K562 (cell line): Measurements from ENCODE around the gene ACTL10. TPM values are rescaled to one million over a fixed set of nuclear protein-coding genes. Genes with fewer than 3 reads are reported as not detected.

Source experiments
- CGGBP1 ChIP-seq: fragments of 250-450 bp; sonication (Bioruptor Pico); IDR thresholded peaks from 2 replicates; pipeline ENCODE4 v1.9.0; 2021; ENCODE audit warnings: mild to moderate bottlenecking
- E2F3 ChIP-seq: fragments of 250-450 bp; sonication (Bioruptor Pico); IDR thresholded peaks from 2 replicates; pipeline ENCODE4 v1.4.0; 2020; ENCODE audit warnings: mild to moderate bottlenecking
- GABPB1 ChIP-seq: sonication (generic); formaldehyde crosslinking; IDR thresholded peaks from 2 replicates; pipeline ENCODE4 v1.8.0; 2022; ENCODE audit warnings: mild to moderate bottlenecking, missing genetic modification reagents
- HNRNPL ChIP-seq: fragments of 200-400 bp; formaldehyde crosslinking; IDR thresholded peaks from 2 replicates; pipeline ENCODE4 v1.6.1; 2017; ENCODE audit warnings: low read depth, mild to moderate bottlenecking, low read length
- MAFK ChIP-seq: IDR thresholded peaks from 2 replicates; pipeline ENCODE4 v1.6.1; 2011; ENCODE audit warnings: low read length, improper control_type of control experiment
- MED1 ChIP-seq: sonication (generic); formaldehyde crosslinking; IDR thresholded peaks from 2 replicates; pipeline ENCODE4 v1.8.1; 2023; ENCODE audit warnings: missing genetic modification reagents, borderline replicate concordance
- MEF2D ChIP-seq: conservative IDR thresholded peaks from 2 replicates; pipeline ENCODE4 v1.6.1; 2016; ENCODE audit warnings: low read depth, missing genetic modification characterization, missing compliant biosample characterization
- OTX1 ChIP-seq: fragments of 450-650 bp; formaldehyde crosslinking; IDR thresholded peaks from 2 replicates; pipeline ENCODE4 v1.4.0; 2022; ENCODE audit warnings: mild to moderate bottlenecking
- POLR2A ChIP-seq: fragments of 450-650 bp; conservative IDR thresholded peaks from 2 replicates; pipeline ENCODE4 v1.6.1; 2016
- POLR3A ChIP-seq: IDR thresholded peaks from 2 replicates; pipeline ENCODE4 v1.6.1; 2011; ENCODE audit warnings: borderline replicate concordance, mild to moderate bottlenecking, moderate library complexity; ENCODE audit not compliant: insufficient read length, insufficient read depth; ENCODE audit errors: extremely low read depth
- POLR3G ChIP-seq: IDR thresholded peaks from 2 replicates; pipeline ENCODE4 v1.6.1; 2011; ENCODE audit not compliant: insufficient read length, insufficient replicate concordance; ENCODE audit errors: extremely low read depth
- SAP30 ChIP-seq: fragments of 200-600 bp; sonication (generic); IDR thresholded peaks from 2 replicates; pipeline ENCODE4 v1.6.1; 2012; ENCODE audit warnings: borderline replicate concordance, low read depth, mild to moderate bottlenecking, moderate library complexity, low read length, control low read depth, inconsistent platforms; ENCODE audit not compliant: insufficient read depth, poor library complexity, severe bottlenecking
- SMAD3 ChIP-seq: fragments of 450-650 bp; formaldehyde crosslinking; conservative IDR thresholded peaks from 2 replicates; pipeline ENCODE4 v1.4.0; 2020; ENCODE audit warnings: mild to moderate bottlenecking
- SMARCA4 ChIP-seq: fragments of 450-650 bp; IDR thresholded peaks from 2 replicates; pipeline ENCODE4 v1.6.1; 2016
- STAT5B ChIP-seq: fragments of 250-450 bp; sonication (Bioruptor Pico); IDR thresholded peaks from 2 replicates; pipeline ENCODE4 v1.8.0; 2021; ENCODE audit warnings: mild to moderate bottlenecking, inconsistent platforms
- TAL1 ChIP-seq: fragments of 450-650 bp; IDR thresholded peaks from 2 replicates; pipeline ENCODE4 v1.6.1; 2016; ENCODE audit warnings: mild to moderate bottlenecking
- TEAD1 ChIP-seq, 2 experiments: fragments of 450-650 bp in 1 of 2; sonication (generic) in 1 of 2; formaldehyde crosslinking; IDR thresholded peaks; 2 replicates each; pipeline versions ENCODE4 v1.4.0 to v1.8.0; 2020 to 2022; ENCODE audit warnings: mild to moderate bottlenecking in 2 of 2, missing genetic modification reagents in 1 of 2
- ZNF133 ChIP-seq: fragments of 250-450 bp; sonication (Bioruptor Pico); IDR thresholded peaks from 2 replicates; pipeline ENCODE4 v1.4.0; 2020; ENCODE audit warnings: mild to moderate bottlenecking
- ZNF140 ChIP-seq: fragments of 250-450 bp; sonication (Bioruptor Pico); IDR thresholded peaks from 2 replicates; pipeline ENCODE4 v1.8.0; 2021; ENCODE audit warnings: moderate library complexity, mild to moderate bottlenecking, inconsistent platforms
- ZNF184 ChIP-seq: sonication (generic); formaldehyde crosslinking; IDR thresholded peaks from 2 replicates; pipeline ENCODE4 v1.5.0; 2020; ENCODE audit warnings: missing genetic modification reagents
- ZNF263 ChIP-seq: sonication (generic); formaldehyde crosslinking; IDR thresholded peaks from 2 replicates; pipeline ENCODE4 v1.8.0; 2022; ENCODE audit warnings: mild to moderate bottlenecking, missing genetic modification reagents, borderline replicate concordance
- ZNF395 ChIP-seq: fragments of 200-800 bp; sonication (Bioruptor generic); IDR thresholded peaks from 2 replicates; pipeline ENCODE4 v1.6.1; 2017; ENCODE audit warnings: missing genetic modification characterization, missing compliant biosample characterization
- ZNF41 ChIP-seq: fragments of 250-450 bp; sonication (Bioruptor Pico); conservative IDR thresholded peaks from 2 replicates; pipeline ENCODE4 v1.4.0; 2020; ENCODE audit warnings: mild to moderate bottlenecking
- ZNF655 ChIP-seq: fragments of 250-450 bp; sonication (Bioruptor Pico); IDR thresholded peaks from 2 replicates; pipeline ENCODE4 v1.5.0; 2021
- polyA plus RNA-seq, 8 experiments: library from polyadenylated mRNA; depleted of rRNA in 4 of 8; stranded (reverse) in 5 of 8; unstranded in 3 of 8; fragments of >200 nt; fragmentation: Nextera tagmentation in 2 of 8; fragmentation: Illumina TruSeq in 1 of 8; extraction: Ambion mirVana in 2 of 8; extraction: Trizol in 1 of 8; gene quantifications; 2 replicates each; pipeline versions ENCODE4 v1.2.1 to v1.2.3, GENCODE V29; 2011 to 2014; ENCODE audit warnings: inconsistent platforms in 1 of 8, missing spikeins in 1 of 8
- total RNA-seq, 7 experiments: library from RNA; depleted of rRNA in 6 of 7; stranded (reverse); fragments of >200 nt in 6 of 7; fragmentation: Illumina TruSeq in 2 of 7; extraction: Trizol in 2 of 7; gene quantifications; 2 replicates each; pipeline versions ENCODE4 v1.2.1 to v1.2.3, GENCODE V29; 2011 to 2021; ENCODE audit warnings: low replicate concordance in 1 of 7
- TF ChIP-seq, protein P1 (sequence below), 3 experiments: fragments of 200-800 bp in 1 of 3; fragments of 250-450 bp in 1 of 3; fragments of 450-650 bp in 1 of 3; sonication (Bioruptor Pico) in 1 of 3; sonication (Bioruptor generic) in 1 of 3; formaldehyde crosslinking in 1 of 3; IDR thresholded peaks; 2 replicates each; pipeline versions ENCODE4 v1.6.1 to v1.8.0; 2016 to 2022; ENCODE audit warnings: mild to moderate bottlenecking in 2 of 3, missing genetic modification characterization in 2 of 3, missing compliant biosample characterization in 1 of 3, moderate library complexity in 1 of 3

Gene ACTL10
- total and polyA plus RNA-seq, 9 of the 15 experiments (the other 6 are each of a cell fraction or from before 2014, with no cell fraction given), result 0.07 to 0.14 TPM; not detected in 7

DNA sequence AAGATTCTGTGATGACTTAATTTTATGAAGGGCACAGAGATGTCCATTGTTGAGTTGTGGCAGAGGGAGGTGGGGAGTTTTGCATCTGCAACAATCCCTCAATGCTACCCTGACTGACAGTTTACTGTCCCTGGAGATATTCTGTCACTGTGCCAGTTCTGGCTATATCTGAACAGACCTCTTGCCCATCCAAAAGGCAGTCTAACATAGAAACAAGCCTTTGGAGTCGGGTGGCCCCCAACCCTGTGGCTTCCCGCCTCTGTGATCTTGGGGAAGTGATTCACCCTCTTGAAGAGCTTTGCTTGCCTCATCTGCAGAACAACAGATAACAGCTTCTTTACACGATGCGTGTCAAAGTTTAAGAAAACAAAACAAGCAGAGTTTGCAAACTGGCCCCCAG lies 23.2 kb downstream of the ACTL10 start (continued):
- TF ChIP-seq ZNF395, result peak; percentile 46; the same call in 1 of the 2 replicates
- no peak for TF ChIP-seq GABPB1 (CRISPR knock-in tag)
- no peak for TF ChIP-seq SAP30
- TF ChIP-seq SMAD3 (CRISPR knock-in tag), result no peak
- no peak for TF ChIP-seq CGGBP1 (CRISPR knock-in tag)
- peak; percentile 88 for TF ChIP-seq TAL1
- TF ChIP-seq ZNF140 (CRISPR knock-in tag), result no peak
- TF ChIP-seq ZNF184 (CRISPR knock-in tag), result no peak
- no peak for TF ChIP-seq OTX1 (CRISPR knock-in tag)
- TF ChIP-seq MAFK, result peak; percentile 31; the same call in 1 of the 2 replicates
- no peak for TF ChIP-seq POLR3A
- peak; percentile 97 for TF ChIP-seq SMARCA4
- no peak for TF ChIP-seq ZNF655 (CRISPR knock-in tag)
- TF ChIP-seq TEAD1 (CRISPR knock-in tag; IDR thresholded peaks at IDR 0.05), result peak; percentile 28 to 48; a peak in 1 of 4 replicates
- TF ChIP-seq ZNF263, result no peak
- TF ChIP-seq HNRNPL, result no peak
- TF ChIP-seq MEF2D (tag), result no peak
- TF ChIP-seq POLR3G, result no peak
- peak; percentile 71 for TF ChIP-seq E2F3 (CRISPR knock-in tag)
- TF ChIP-seq ZNF41 (CRISPR knock-in tag), result no peak
- no peak for TF ChIP-seq POLR2A
- TF ChIP-seq ZNF133 (CRISPR knock-in tag), result no peak
- TF ChIP-seq, protein P1, sequence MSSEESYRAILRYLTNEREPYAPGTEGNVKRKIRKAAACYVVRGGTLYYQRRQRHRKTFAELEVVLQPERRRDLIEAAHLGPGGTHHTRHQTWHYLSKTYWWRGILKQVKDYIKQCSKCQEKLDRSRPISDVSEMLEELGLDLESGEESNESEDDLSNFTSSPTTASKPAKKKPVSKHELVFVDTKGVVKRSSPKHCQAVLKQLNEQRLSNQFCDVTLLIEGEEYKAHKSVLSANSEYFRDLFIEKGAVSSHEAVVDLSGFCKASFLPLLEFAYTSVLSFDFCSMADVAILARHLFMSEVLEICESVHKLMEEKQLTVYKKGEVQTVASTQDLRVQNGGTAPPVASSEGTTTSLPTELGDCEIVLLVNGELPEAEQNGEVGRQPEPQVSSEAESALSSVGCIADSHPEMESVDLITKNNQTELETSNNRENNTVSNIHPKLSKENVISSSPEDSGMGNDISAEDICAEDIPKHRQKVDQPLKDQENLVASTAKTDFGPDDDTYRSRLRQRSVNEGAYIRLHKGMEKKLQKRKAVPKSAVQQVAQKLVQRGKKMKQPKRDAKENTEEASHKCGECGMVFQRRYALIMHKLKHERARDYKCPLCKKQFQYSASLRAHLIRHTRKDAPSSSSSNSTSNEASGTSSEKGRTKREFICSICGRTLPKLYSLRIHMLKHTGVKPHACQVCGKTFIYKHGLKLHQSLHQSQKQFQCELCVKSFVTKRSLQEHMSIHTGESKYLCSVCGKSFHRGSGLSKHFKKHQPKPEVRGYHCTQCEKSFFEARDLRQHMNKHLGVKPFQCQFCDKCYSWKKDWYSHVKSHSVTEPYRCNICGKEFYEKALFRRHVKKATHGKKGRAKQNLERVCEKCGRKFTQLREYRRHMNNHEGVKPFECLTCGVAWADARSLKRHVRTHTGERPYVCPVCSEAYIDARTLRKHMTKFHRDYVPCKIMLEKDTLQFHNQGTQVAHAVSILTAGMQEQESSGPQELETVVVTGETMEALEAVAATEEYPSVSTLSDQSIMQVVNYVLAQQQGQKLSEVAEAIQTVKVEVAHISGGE (CRISPR knock-in tag; IDR thresholded peaks at IDR 0.05), result peak in 1 of 3 experiments; percentile 68; a peak in 2 of 6 replicates
- no peak for TF ChIP-seq STAT5B (CRISPR knock-in tag)
- no peak for TF ChIP-seq MED1 (CRISPR knock-in tag)
